Measurements from ENCODE around the gene SYNE1. TPM values are rescaled to one million over a fixed set of nuclear protein-coding genes. Genes with fewer than 3 reads are reported as not detected.

Gene SYNE1
- total RNA-seq, 1 experiment from 2014 or later: 6.5 TPM

- no peaks in the 10 kb centered on the region for H3K36me3 Mint-ChIP-seq
- ChIA-PET POLR2A (no interaction called here), CTCF (interaction anchor here (0.6 to 2.7 kb wide), 30 partner anchors 10 to 908 kb away, joined by 3 to 21 read pairs (median 4); no protein-coding TSS in a partner anchor)
- H3K4me1 Mint-ChIP-seq: no peaks in the 10 kb centered on the region
- no peak overlapping the region for H3K27ac Mint-ChIP-seq
- H3K4me3 Mint-ChIP-seq: no peak overlapping the region
- TF ChIP-seq, protein P1, sequence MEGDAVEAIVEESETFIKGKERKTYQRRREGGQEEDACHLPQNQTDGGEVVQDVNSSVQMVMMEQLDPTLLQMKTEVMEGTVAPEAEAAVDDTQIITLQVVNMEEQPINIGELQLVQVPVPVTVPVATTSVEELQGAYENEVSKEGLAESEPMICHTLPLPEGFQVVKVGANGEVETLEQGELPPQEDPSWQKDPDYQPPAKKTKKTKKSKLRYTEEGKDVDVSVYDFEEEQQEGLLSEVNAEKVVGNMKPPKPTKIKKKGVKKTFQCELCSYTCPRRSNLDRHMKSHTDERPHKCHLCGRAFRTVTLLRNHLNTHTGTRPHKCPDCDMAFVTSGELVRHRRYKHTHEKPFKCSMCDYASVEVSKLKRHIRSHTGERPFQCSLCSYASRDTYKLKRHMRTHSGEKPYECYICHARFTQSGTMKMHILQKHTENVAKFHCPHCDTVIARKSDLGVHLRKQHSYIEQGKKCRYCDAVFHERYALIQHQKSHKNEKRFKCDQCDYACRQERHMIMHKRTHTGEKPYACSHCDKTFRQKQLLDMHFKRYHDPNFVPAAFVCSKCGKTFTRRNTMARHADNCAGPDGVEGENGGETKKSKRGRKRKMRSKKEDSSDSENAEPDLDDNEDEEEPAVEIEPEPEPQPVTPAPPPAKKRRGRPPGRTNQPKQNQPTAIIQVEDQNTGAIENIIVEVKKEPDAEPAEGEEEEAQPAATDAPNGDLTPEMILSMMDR (IDR thresholded peaks at IDR 0.05): peak; percentile 76
- TF ChIP-seq, protein P2, sequence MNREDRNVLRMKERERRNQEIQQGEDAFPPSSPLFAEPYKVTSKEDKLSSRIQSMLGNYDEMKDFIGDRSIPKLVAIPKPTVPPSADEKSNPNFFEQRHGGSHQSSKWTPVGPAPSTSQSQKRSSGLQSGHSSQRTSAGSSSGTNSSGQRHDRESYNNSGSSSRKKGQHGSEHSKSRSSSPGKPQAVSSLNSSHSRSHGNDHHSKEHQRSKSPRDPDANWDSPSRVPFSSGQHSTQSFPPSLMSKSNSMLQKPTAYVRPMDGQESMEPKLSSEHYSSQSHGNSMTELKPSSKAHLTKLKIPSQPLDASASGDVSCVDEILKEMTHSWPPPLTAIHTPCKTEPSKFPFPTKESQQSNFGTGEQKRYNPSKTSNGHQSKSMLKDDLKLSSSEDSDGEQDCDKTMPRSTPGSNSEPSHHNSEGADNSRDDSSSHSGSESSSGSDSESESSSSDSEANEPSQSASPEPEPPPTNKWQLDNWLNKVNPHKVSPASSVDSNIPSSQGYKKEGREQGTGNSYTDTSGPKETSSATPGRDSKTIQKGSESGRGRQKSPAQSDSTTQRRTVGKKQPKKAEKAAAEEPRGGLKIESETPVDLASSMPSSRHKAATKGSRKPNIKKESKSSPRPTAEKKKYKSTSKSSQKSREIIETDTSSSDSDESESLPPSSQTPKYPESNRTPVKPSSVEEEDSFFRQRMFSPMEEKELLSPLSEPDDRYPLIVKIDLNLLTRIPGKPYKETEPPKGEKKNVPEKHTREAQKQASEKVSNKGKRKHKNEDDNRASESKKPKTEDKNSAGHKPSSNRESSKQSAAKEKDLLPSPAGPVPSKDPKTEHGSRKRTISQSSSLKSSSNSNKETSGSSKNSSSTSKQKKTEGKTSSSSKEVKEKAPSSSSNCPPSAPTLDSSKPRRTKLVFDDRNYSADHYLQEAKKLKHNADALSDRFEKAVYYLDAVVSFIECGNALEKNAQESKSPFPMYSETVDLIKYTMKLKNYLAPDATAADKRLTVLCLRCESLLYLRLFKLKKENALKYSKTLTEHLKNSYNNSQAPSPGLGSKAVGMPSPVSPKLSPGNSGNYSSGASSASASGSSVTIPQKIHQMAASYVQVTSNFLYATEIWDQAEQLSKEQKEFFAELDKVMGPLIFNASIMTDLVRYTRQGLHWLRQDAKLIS (CRISPR knock-in tag; IDR thresholded peaks at IDR 0.05; ENCODE audit: borderline replicate concordance): no peak
- DNase-seq (ENCODE audit: low spot score) (peak; percentile 52), ATAC-seq (peak; percentile 83)
- no peaks in the 10 kb centered on the region for H3K9me3 Mint-ChIP-seq
- H3K27me3 Mint-ChIP-seq (ENCODE audit: low read depth): no peaks in the 10 kb centered on the region
Observed at GRCh38 chr6:152338335-152339125, 298.6 kb downstream of the SYNE1 start.

DNA sequence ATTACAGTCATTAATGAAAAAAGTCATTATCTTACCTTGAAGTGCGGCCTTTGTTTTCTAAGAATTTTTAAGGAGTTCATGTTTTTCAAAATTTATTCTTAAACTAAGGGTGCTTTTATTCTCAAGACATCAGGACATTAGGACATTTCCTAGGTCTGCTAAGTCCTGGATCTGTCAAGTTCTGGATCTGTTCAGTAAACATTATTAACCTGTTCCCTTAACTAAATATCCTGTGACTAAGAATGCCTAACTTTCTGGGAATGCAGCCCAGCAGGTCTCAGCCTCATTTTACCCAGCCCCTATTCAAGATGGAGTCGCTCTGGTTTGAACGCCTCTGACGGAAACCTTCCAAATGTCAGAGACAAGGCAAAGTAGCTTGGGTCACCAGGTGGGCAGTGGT lies 302.6 kb downstream of the SYNE1 start:
- no peaks in the 10 kb centered on the region for H3K4me1 Mint-ChIP-seq
- ChIA-PET POLR2A (no interaction called here), CTCF (no interaction called here)
- H3K9me3 Mint-ChIP-seq: no peaks in the 10 kb centered on the region
- no peak overlapping the region for H3K27ac Mint-ChIP-seq
- no peak overlapping the region for H3K4me3 Mint-ChIP-seq
- no peak for TF ChIP-seq HMGXB4 (CRISPR knock-in tag; IDR thresholded peaks at IDR 0.05)
- TF ChIP-seq ZNF317 (CRISPR knock-in tag; IDR thresholded peaks at IDR 0.05; ENCODE audit: borderline replicate concordance, low read depth): no peak
- no peak for TF ChIP-seq USF1 (CRISPR knock-in tag; IDR thresholded peaks at IDR 0.05)
- TF ChIP-seq, protein P3, sequence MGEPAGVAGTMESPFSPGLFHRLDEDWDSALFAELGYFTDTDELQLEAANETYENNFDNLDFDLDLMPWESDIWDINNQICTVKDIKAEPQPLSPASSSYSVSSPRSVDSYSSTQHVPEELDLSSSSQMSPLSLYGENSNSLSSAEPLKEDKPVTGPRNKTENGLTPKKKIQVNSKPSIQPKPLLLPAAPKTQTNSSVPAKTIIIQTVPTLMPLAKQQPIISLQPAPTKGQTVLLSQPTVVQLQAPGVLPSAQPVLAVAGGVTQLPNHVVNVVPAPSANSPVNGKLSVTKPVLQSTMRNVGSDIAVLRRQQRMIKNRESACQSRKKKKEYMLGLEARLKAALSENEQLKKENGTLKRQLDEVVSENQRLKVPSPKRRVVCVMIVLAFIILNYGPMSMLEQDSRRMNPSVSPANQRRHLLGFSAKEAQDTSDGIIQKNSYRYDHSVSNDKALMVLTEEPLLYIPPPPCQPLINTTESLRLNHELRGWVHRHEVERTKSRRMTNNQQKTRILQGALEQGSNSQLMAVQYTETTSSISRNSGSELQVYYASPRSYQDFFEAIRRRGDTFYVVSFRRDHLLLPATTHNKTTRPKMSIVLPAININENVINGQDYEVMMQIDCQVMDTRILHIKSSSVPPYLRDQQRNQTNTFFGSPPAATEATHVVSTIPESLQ (CRISPR knock-in tag; IDR thresholded peaks at IDR 0.05): no peak
- no peak for TF ChIP-seq HMGA2 (CRISPR knock-in tag; IDR thresholded peaks at IDR 0.05)
- TF ChIP-seq ESRRA (CRISPR knock-in tag; IDR thresholded peaks at IDR 0.05; ENCODE audit: borderline replicate concordance): no peak
- no peak for TF ChIP-seq ZNF219 (CRISPR knock-in tag; IDR thresholded peaks at IDR 0.05; ENCODE audit: borderline replicate concordance)
- TF ChIP-seq NR2C2 (CRISPR knock-in tag; IDR thresholded peaks at IDR 0.05): no peak
- TF ChIP-seq, protein P2 (CRISPR knock-in tag; IDR thresholded peaks at IDR 0.05; ENCODE audit: borderline replicate concordance): no peak
- no peak for TF ChIP-seq TEAD4 (CRISPR knock-in tag; IDR thresholded peaks at IDR 0.05)
- TF ChIP-seq, protein P4, sequence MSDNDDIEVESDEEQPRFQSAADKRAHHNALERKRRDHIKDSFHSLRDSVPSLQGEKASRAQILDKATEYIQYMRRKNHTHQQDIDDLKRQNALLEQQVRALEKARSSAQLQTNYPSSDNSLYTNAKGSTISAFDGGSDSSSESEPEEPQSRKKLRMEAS (CRISPR knock-in tag; IDR thresholded peaks at IDR 0.05): no peak
- no peak for TF ChIP-seq ZNF396 (CRISPR knock-in tag; IDR thresholded peaks at IDR 0.05; ENCODE audit: borderline replicate concordance)
- no peak for DNase-seq (ENCODE audit: low spot score)
- H3K27me3 Mint-ChIP-seq (ENCODE audit: low read depth): no peaks in the 10 kb centered on the region
- no peak for ATAC-seq
- no peaks in the 10 kb centered on the region for H3K36me3 Mint-ChIP-seq

All from WTC11 (cell line).